GM19099 (cell line): ENCODE data around the gene AP1G1.

Experiments used
- POLR2A ChIP-seq: IDR thresholded peaks from 3 replicates; pipeline ENCODE4 v1.6.1; 2011; ENCODE audit warnings: low read depth; ENCODE audit not compliant: insufficient read length; ENCODE audit errors: extremely low read depth

The AP1G1 gene

GRCh38 chr16:71830359-71830758 lies 21.7 kb upstream of the AP1G1 start:
- no peak for TF ChIP-seq POLR2A

- TF ChIP-seq POLR2A: no peak
These were observed 17.9 kb upstream of the AP1G1 start for GRCh38 chr16:71826533-71827017.

GRCh38 chr16:71811261-71811803 lies 2.7 kb upstream of the AP1G1 start:
- TF ChIP-seq POLR2A: no peak

GRCh38 chr16:71807905-71808592 lies 585 bp downstream of the AP1G1 start:
- TF ChIP-seq POLR2A: no peak

- no peak for TF ChIP-seq POLR2A
These were observed 5.3 kb downstream of the AP1G1 start for GRCh38 chr16:71803305-71803690.

- no peak for TF ChIP-seq POLR2A
These were observed 12.0 kb downstream of the AP1G1 start for GRCh38 chr16:71796501-71797097.

GRCh38 chr16:71794943-71795342 lies 13.7 kb downstream of the AP1G1 start:
- no peak for TF ChIP-seq POLR2A

- TF ChIP-seq POLR2A: no peak
These were observed 14.6 kb downstream of the AP1G1 start for GRCh38 chr16:71794018-71794417.

GRCh38 chr16:71792176-71792575 lies 16.5 kb downstream of the AP1G1 start:
- no peak for TF ChIP-seq POLR2A

- no peak for TF ChIP-seq POLR2A
These were observed 19.5 kb downstream of the AP1G1 start for GRCh38 chr16:71789136-71789535.

GRCh38 chr16:71788578-71788977 lies 20.1 kb downstream of the AP1G1 start:
- no peak for TF ChIP-seq POLR2A

- no peak for TF ChIP-seq POLR2A
These were observed 24.5 kb downstream of the AP1G1 start for GRCh38 chr16:71784093-71784492.

GRCh38 chr16:71781741-71782140 lies 26.9 kb downstream of the AP1G1 start:
- no peak for TF ChIP-seq POLR2A

- TF ChIP-seq POLR2A: no peak
These were observed 28.0 kb downstream of the AP1G1 start for GRCh38 chr16:71780521-71781089.

GRCh38 chr16:71778780-71779179 lies 29.9 kb downstream of the AP1G1 start:
- no peak for TF ChIP-seq POLR2A

- no peak for TF ChIP-seq POLR2A
These were observed 31.3 kb downstream of the AP1G1 start for GRCh38 chr16:71777329-71777728.

- TF ChIP-seq POLR2A: no peak
These were observed 32.7 kb downstream of the AP1G1 start for GRCh38 chr16:71775949-71776348.

- no peak for TF ChIP-seq POLR2A
These were observed 37.1 kb downstream of the AP1G1 start for GRCh38 chr16:71771571-71771970.
